SKM-1 treated with dmso at 0.1 percent for 144 hours (cell line): ENCODE measurements around the gene GLMN.

ENCODE experiments used
- DNase-seq: peaks from one replicate; lab custom pipeline; 2025; ENCODE audit not compliant: unreplicated experiment; lab: John Stamatoyannopoulos, UW

GLMN gene

GRCh38 chr1:92298573-92299476 is at the start of gene GLMN, which contains the start of gene RPAP2:
Gene GLMN (minus strand): TSS chr1:92298987. CDS start chr1:92297999, 988 bp downstream.
Gene RPAP2 (plus strand): TSS chr1:92299059. CDS start chr1:92299074, 15 bp downstream.
- DNase-seq: peak; percentile 81

GRCh38 chr1:92346866-92347640 is 48.3 kb upstream of the GLMN start:
- DNase-seq: peak; percentile 21

GRCh38 chr1:92343061-92343460 is 44.3 kb upstream of the GLMN start:
- DNase-seq: no peak

GRCh38 chr1:92342401-92342800 is 43.6 kb upstream of the GLMN start:
- DNase-seq: no peak

- no peak for DNase-seq
These were observed 41.4 kb upstream of the GLMN start for GRCh38 chr1:92340154-92340553.

GRCh38 chr1:92333668-92334067 is 34.9 kb upstream of the GLMN start:
- DNase-seq: no peak

GRCh38 chr1:92329347-92330129 is 30.8 kb upstream of the GLMN start:
- DNase-seq: no peak

- DNase-seq: no peak
These were observed 29.0 kb upstream of the GLMN start for GRCh38 chr1:92327794-92328193.

- DNase-seq: no peak
These were observed 27.9 kb upstream of the GLMN start for GRCh38 chr1:92326681-92327080.

GRCh38 chr1:92324784-92325183 is 26.0 kb upstream of the GLMN start:
- no peak for DNase-seq

GRCh38 chr1:92323473-92324453 is 25.0 kb upstream of the GLMN start:
- DNase-seq: no peak

- no peak for DNase-seq
These were observed 19.2 kb upstream of the GLMN start for GRCh38 chr1:92317836-92318493.

- DNase-seq: no peak
These were observed 17.2 kb upstream of the GLMN start for GRCh38 chr1:92315766-92316599.

- no peak for DNase-seq
These were observed 15.2 kb upstream of the GLMN start for GRCh38 chr1:92314024-92314423.

- DNase-seq: peak; percentile 40
These were observed 11.4 kb upstream of the GLMN start for GRCh38 chr1:92310185-92310597.

GRCh38 chr1:92307980-92308379 is 9.2 kb upstream of the GLMN start:
- DNase-seq: no peak

- DNase-seq: no peak
These were observed 7.2 kb upstream of the GLMN start for GRCh38 chr1:92306020-92306419.

- DNase-seq: no peak
These were observed 2.2 kb upstream of the GLMN start for GRCh38 chr1:92301021-92301420.
